HG02981 (cell line): ENCODE data around the gene FBXW7.

ENCODE experiments used
- ATAC-seq: cut with Tn5 transposase; IDR thresholded peaks from one replicate; pipeline ENCODE4 v1.9.1; 2021; ENCODE audit warnings: mild to moderate bottlenecking, moderate library complexity; ENCODE audit not compliant: unreplicated experiment

Gene FBXW7

DNA sequence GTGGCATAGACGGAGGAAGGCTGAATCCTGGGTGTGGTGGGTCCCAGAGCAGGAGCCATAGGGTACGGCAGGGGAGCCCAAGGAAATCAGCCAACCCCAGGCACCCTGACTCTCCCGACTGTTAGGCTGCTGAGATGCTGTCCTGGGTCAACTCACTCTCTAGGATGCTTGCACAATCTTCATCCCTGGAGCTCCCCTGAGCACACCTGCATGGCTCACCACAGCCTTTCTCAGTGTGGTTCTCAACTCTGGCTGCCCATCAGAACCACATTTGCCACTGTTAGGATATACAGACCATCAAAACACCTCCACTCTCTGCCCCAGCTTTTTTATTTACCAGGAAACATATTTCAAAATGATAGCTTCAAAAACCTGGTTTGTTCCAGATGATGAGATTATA lies 236.3 kb downstream of the FBXW7 start:
- ATAC-seq = no peak

DNA sequence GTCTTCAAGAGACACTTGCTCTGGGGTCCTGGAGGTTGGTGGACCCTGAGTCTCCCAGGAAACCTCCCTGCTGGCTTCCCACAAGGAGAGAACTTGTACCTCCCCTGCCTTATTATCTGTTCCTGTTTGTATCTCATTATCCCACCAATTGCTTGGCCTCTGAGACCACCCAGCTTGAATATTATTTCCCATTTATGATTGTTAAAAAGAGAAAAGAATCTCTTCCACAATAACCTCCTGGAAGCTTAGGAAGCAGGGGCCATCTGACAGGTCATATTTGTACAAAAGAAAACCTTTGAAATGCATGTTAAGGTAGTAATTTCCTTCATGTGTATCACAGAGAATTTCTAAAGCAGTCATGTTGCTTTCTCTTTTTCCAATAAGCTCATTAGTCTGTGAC lies 239.5 kb downstream of the FBXW7 start:
- no peak for ATAC-seq

DNA sequence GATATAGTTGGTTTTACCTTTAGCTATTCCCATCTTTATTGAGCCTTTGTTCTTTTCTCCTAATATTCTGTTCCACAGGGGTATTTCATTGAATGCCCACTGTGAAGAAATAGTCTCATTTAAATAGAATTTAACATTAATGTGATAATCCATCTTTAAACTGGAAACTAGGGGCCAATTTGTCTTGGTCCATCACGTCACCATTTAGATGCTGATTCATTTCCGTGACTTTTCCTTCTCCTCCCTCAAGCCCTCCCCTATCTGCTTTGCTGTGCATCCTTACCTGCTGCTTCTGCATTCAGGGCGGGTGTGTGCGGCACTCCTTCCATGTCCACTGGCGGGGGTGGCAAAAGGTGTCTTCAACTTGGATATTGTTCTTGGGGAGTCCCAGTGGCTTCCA lies 241.1 kb downstream of the FBXW7 start:
- ATAC-seq = no peak

DNA sequence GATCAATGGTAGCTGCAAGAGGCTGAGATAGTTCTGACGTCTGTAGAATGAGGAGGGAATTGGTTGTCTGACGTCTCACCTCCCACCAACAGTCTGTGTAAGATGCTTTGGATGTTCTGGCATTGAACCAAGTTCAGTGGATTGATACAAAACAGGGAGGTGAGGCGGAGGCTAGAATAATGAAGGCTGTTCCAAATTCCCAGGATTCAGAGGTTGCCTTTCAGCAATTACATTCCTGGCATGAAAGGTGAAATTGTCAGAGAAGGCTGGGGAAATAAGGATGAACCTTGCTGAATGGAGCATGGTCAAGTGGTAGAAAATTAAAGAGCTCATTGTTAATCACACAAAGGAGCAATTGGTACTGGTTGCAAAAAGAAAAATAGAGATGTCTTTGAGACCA lies 241.6 kb downstream of the FBXW7 start:
- ATAC-seq = no peak

- ATAC-seq = no peak
These were observed 242.4 kb downstream of the FBXW7 start for GRCh38 chr4:152293527-152293926.

- no peak for ATAC-seq
These were observed 245.4 kb downstream of the FBXW7 start for GRCh38 chr4:152290366-152290921.

DNA sequence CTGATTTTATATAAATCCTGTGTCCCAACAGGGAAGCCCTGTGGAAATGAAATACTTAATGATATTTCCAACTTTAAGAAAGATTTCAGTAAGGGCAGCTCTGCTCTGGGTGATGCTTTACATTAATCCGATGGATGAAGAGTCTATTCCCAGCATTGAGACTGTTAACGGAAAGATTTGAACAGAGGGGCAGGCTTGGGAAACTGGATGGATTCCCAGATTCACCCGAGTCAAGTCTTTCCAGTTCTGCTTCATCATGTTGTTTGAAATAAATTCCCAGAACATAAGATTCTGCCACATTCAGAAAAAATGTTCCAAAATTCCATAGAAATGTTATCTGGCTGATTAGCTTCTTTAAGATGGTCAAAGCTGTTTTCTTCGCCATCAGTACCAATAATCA lies 246.0 kb downstream of the FBXW7 start:
- no peak for ATAC-seq

- ATAC-seq = no peak
These were observed 246.4 kb downstream of the FBXW7 start for GRCh38 chr4:152289541-152289940.

DNA sequence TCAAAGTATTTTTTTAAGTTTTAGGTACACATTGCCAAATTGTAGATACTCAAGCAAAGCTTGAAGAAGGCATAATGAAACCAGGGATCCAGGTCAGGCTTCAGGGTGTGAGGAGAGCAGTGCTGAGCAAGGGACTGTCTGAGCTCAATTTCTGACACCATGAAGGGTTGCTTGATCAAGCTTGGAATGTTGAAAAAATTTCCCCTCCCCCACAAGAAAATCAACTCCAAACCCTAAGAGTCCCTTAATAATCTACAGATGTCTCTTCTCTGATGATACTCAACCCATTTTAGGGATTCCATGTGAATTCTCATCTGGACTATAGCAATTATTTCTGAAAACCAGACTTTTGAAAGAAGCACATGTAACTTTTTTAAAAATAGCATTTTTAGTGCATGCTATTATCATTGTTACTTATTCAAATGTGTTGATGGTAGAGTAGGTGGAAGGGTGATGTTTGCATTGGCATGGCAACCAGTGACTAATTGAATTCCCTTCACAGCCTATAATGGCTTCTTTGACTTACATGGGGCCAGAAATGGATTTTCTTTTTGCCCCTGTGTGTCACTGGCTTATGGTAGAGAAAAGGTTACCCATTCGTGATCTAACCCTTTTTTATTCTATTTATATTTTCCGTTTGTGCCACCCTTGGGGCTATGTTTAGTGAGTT lies 252.0 kb downstream of the FBXW7 start:
- no peak for ATAC-seq

DNA sequence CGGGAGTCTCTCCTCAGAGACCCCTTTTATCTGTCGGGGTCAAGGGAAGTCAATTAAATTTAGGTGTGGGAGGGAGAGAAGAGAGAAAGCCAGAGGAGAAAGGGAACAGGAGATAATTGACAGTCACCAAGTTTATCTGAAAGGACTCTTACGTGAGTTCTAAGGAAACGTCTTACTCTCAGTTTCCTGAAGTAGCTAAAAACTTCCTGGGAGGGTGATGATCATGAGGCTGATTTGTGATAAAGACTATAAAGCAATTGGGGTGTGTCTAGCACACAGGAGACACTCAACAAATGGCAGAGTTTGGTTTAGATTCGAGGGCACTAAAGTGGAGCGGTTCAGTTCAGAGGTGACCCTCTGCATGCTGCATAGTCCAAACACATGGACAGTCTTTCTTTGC lies 254.1 kb downstream of the FBXW7 start:
- ATAC-seq = no peak

- no peak for ATAC-seq
These were observed 254.7 kb downstream of the FBXW7 start for GRCh38 chr4:152281211-152281610.

GRCh38 chr4:152279234-152279566 lies 256.7 kb downstream of the FBXW7 start:
- ATAC-seq = no peak

DNA sequence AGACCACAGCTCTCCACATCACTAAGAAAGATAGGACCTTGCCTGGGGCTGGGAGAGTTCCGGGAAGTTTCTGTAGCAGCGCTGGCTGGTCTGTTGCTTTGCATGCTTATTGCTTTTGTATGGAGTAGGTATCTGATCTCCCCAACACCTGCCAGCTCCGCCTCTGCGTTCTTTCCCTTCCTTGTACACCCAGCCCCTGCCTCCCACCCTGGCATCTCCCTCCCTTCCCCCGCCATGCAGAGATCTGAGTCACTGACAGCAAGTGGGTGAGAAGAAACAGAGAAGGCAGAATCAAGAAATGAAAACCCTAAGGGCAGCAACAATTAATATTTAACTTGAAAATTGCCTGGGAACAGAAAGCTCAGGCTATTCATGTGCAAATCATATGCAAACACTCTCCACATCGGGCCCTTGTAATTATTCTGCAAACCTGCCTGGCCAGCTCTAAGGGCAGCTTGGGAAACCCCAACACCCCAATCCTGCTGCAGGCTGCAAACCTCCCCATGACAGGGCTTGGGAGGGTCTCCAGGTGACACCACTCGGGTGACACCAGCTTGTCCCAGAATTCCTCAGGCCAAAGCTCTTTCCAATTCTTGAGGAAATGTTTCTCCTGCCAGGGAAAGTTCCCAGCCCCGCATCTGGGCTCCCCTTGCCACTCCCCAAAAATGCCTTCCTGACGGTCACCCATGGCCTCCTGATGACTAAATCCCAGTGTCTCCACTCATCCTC lies 257.2 kb downstream of the FBXW7 start:
- peak; percentile 77 for ATAC-seq

- ATAC-seq = peak; percentile 30
These were observed 257.8 kb downstream of the FBXW7 start for GRCh38 chr4:152278172-152278504.

DNA sequence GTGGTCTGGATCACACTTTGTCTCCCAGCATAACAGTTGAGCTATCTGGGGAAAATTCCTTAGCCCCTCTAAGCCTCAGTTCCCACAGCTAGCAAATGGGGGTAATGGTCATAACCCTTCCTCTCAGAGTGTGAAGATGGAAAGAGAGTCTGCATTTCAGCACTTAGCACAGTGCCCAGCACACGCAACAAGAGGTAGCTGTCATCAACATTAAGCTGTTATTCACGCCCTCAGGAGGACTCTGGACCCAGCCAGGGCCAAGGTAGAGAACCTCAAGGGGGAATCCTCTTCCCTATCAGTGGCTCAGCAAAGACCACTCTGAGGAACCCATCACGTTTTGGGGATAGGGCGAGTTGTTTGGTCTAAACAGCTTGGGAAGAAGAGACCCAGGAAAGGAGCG lies 258.6 kb downstream of the FBXW7 start:
- no peak for ATAC-seq

GRCh38 chr4:152273343-152273742 lies 262.5 kb downstream of the FBXW7 start:
- ATAC-seq = no peak
